ENCODE results near the gene EHBP1.

EHBP1 gene

DNA sequence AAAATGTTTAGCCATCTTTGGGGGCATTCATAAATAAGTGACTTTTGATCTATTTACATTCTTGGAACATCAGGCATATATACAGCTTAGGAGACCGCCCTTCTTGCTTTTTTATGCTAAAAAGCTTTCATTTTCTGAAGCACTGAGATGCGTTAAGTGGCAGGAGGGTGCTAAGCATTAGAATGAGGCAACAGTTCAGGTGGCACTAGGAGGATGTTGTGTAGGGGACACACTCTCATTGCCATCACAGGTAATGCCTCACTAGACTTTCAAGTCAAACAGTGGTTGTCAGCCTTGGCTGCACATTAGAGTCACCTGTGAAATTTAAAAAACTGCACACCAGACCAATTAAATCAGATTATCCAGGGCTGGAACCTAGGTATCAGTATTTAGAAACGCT, 39.1 kb downstream of the EHBP1 start:
- ChIA-PET CTCF (interaction anchor here (0.6 kb wide), 2 partner anchors 104 to 333 kb away, joined by 3 to 4 read pairs; no protein-coding TSS in a partner anchor), POLR2A (no interaction called here)
- no peak for TF ChIP-seq PRDM1 (tag by site-specific recombination; IDR thresholded peaks at IDR 0.05)
- TF ChIP-seq ZBTB48 (tag by site-specific recombination; IDR thresholded peaks at IDR 0.05): no peak
- H3K4me3 ChIP-seq (ENCODE audit: low read depth, low read length): no peak overlapping the region
- no peaks in the 10 kb centered on the region for H3K9me3 ChIP-seq (ENCODE audit: control insufficient read depth, insufficient read depth, low read depth, low read length)
- no peak overlapping the region for H3K27ac ChIP-seq (ENCODE audit: extremely low read depth, low read depth, low read length)
- H3K4me1 ChIP-seq (ENCODE audit: control insufficient read depth, insufficient read depth, low read length): peaks cover 14% of the 10 kb centered on the region
- no peaks in the 10 kb centered on the region; a peak in 1 of 3 replicates for H3K36me3 ChIP-seq (ENCODE audit: control insufficient read depth in 2 of 2, insufficient read depth in 1 of 2, low read length in 2 of 2)

GRCh38 chr2:62745891-62746481, 40.5 kb downstream of the EHBP1 start:
- Histone ChIP-seq H3K36me3 (ENCODE audit: control insufficient read depth in 2 of 2, insufficient read depth in 1 of 2, low read length in 2 of 2) (no peaks in the 10 kb centered on the region; a peak in 1 of 3 replicates), H3K4me1 (ENCODE audit: control insufficient read depth, insufficient read depth, low read length) (peaks cover 8% of the 10 kb centered on the region; the same call in 1 of the 2 replicates), H3K9me3 (ENCODE audit: control insufficient read depth, insufficient read depth, low read depth, low read length) (no peaks in the 10 kb centered on the region), H3K27ac (ENCODE audit: extremely low read depth, low read depth, low read length) (no peak overlapping the region), H3K4me3 (ENCODE audit: low read depth, low read length) (no peak overlapping the region)
- TF ChIP-seq ZNF580 (tag by site-specific recombination; IDR thresholded peaks at IDR 0.05) (no peak), ZBTB44 (tag by site-specific recombination; IDR thresholded peaks at IDR 0.05) (no peak), ZSCAN16 (tag by site-specific recombination; IDR thresholded peaks at IDR 0.05) (no peak), HOXC10 (CRISPR knock-in tag; IDR thresholded peaks at IDR 0.05) (no peak), ZNF335 (tag by site-specific recombination; conservative IDR thresholded peaks at IDR 0.05) (no peak), ZNF274 (IDR thresholded peaks at IDR 0.05; ENCODE audit: low read length) (no peak), ZNF274 (tag by site-specific recombination; IDR thresholded peaks at IDR 0.05; ENCODE audit: borderline replicate concordance) (no peak), OSR2 (tag by site-specific recombination; IDR thresholded peaks at IDR 0.05) (peak; percentile 34; the same call in 1 of the 2 replicates), ZSCAN18 (tag by site-specific recombination; IDR thresholded peaks at IDR 0.05) (no peak), ZNF140 (tag by site-specific recombination; IDR thresholded peaks at IDR 0.05) (no peak)
- TF ChIP-seq, protein P1, sequence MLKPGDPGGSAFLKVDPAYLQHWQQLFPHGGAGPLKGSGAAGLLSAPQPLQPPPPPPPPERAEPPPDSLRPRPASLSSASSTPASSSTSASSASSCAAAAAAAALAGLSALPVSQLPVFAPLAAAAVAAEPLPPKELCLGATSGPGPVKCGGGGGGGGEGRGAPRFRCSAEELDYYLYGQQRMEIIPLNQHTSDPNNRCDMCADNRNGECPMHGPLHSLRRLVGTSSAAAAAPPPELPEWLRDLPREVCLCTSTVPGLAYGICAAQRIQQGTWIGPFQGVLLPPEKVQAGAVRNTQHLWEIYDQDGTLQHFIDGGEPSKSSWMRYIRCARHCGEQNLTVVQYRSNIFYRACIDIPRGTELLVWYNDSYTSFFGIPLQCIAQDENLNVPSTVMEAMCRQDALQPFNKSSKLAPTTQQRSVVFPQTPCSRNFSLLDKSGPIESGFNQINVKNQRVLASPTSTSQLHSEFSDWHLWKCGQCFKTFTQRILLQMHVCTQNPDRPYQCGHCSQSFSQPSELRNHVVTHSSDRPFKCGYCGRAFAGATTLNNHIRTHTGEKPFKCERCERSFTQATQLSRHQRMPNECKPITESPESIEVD (tag by site-specific recombination; IDR thresholded peaks at IDR 0.05): peak; percentile 59
- TF ChIP-seq, protein P2, sequence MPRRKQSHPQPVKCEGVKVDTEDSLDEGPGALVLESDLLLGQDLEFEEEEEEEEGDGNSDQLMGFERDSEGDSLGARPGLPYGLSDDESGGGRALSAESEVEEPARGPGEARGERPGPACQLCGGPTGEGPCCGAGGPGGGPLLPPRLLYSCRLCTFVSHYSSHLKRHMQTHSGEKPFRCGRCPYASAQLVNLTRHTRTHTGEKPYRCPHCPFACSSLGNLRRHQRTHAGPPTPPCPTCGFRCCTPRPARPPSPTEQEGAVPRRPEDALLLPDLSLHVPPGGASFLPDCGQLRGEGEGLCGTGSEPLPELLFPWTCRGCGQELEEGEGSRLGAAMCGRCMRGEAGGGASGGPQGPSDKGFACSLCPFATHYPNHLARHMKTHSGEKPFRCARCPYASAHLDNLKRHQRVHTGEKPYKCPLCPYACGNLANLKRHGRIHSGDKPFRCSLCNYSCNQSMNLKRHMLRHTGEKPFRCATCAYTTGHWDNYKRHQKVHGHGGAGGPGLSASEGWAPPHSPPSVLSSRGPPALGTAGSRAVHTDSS (tag by site-specific recombination; IDR thresholded peaks at IDR 0.05): no peak
- ChIA-PET POLR2A (no interaction called here), CTCF (no interaction called here)

DNA sequence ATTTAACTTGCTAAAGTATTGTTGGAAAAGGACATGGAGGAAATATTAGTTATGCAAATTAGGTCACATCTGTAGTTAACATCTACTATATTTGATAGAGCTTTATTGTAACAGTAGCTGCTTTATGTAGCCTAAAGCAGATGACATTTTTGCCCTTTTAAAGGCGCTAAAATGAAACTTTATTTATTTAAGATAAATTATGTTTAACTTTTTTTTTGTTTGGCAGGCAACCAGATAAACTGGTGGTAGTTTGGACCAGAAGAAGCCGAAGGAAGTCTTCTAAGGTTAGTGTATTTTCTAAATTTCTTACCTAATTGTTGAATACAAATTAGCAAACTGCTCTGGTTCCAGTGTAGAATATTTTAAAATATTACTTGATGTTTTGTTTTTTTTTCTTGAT, 41.7 kb downstream of the EHBP1 start:
- POLR2A ChIA-PET: no interaction called here
- no peaks in the 10 kb centered on the region; a peak in 1 of 3 replicates for H3K36me3 ChIP-seq (ENCODE audit: control insufficient read depth in 2 of 2, insufficient read depth in 1 of 2, low read length in 2 of 2)
- CTCF ChIA-PET: no interaction called here
- H3K4me3 ChIP-seq (ENCODE audit: low read depth, low read length): no peak overlapping the region
- no peak overlapping the region for H3K27ac ChIP-seq (ENCODE audit: extremely low read depth, low read depth, low read length)
- H3K9me3 ChIP-seq (ENCODE audit: control insufficient read depth, insufficient read depth, low read depth, low read length): no peaks in the 10 kb centered on the region
- H3K4me1 ChIP-seq (ENCODE audit: control insufficient read depth, insufficient read depth, low read length): peaks cover 8% of the 10 kb centered on the region; the same call in 1 of the 2 replicates
- TF ChIP-seq ZNF211 (tag by site-specific recombination; IDR thresholded peaks at IDR 0.05; ENCODE audit: low read depth): no peak
- TF ChIP-seq ZBTB6 (tag by site-specific recombination; IDR thresholded peaks at IDR 0.05): no peak
- no peak for TF ChIP-seq ZNF155 (tag by site-specific recombination; IDR thresholded peaks at IDR 0.05)
- TF ChIP-seq ZNF501 (tag by site-specific recombination; IDR thresholded peaks at IDR 0.05): no peak
- no peak for TF ChIP-seq ZNF140 (tag by site-specific recombination; IDR thresholded peaks at IDR 0.05)
- TF ChIP-seq, protein P3, sequence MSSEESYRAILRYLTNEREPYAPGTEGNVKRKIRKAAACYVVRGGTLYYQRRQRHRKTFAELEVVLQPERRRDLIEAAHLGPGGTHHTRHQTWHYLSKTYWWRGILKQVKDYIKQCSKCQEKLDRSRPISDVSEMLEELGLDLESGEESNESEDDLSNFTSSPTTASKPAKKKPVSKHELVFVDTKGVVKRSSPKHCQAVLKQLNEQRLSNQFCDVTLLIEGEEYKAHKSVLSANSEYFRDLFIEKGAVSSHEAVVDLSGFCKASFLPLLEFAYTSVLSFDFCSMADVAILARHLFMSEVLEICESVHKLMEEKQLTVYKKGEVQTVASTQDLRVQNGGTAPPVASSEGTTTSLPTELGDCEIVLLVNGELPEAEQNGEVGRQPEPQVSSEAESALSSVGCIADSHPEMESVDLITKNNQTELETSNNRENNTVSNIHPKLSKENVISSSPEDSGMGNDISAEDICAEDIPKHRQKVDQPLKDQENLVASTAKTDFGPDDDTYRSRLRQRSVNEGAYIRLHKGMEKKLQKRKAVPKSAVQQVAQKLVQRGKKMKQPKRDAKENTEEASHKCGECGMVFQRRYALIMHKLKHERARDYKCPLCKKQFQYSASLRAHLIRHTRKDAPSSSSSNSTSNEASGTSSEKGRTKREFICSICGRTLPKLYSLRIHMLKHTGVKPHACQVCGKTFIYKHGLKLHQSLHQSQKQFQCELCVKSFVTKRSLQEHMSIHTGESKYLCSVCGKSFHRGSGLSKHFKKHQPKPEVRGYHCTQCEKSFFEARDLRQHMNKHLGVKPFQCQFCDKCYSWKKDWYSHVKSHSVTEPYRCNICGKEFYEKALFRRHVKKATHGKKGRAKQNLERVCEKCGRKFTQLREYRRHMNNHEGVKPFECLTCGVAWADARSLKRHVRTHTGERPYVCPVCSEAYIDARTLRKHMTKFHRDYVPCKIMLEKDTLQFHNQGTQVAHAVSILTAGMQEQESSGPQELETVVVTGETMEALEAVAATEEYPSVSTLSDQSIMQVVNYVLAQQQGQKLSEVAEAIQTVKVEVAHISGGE (tag by site-specific recombination; conservative IDR thresholded peaks at IDR 0.05; ENCODE audit: low read depth): no peak
- TF ChIP-seq ZNF350 (tag by site-specific recombination; IDR thresholded peaks at IDR 0.05): no peak
